Measurements from ENCODE around the gene PRKG1.
"Not testable (repeated sequence)": the region's sequence is repeated elsewhere in the genome, so short reads cannot be mapped to it uniquely, and the experiment has no call there.

PRKG1 gene

DNA sequence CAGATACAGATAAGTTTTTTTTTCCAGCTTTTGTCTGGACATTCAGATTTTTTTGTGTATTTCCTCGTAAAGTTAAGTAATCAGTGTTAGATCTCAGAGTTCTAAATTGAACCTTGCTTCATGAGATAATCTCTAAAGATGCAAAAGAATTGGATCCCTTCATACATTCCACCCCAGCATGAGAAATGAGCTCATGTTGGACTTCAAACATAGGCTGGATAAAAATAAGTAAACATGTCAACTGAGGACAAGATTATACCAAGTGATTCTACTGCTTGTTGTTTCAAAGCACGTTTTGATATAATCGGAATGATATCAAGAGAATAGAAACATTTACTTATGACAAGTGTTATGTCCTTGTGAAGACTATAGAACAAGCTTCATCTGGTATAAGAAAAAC is 1122.8 kb downstream of the PRKG1 start:
- no peak for FAIRE-seq

- FAIRE-seq, result no peak
These were observed 1124.3 kb downstream of the PRKG1 start for GRCh38 chr10:52198540-52198939.

DNA sequence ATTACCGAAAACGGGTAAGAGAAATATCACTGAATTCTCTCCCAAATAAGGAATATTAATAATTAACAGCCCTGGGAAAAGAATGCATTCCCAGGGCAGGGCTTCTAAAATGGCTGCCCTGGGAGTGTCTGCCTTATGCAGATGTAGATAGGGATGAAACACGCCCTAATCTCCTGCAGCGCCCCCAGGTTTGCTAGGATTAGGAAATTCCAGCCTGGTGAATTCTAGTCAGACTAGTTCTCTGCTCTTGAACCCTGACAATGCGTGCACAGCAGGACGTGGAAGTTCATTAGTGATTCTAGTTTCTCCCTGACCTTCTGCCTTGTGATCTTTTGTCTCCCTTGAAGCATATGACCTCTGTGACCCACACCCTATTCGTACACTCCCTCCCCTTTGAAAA is 1130.6 kb downstream of the PRKG1 start:
- not testable (repeated sequence) for FAIRE-seq

DNA sequence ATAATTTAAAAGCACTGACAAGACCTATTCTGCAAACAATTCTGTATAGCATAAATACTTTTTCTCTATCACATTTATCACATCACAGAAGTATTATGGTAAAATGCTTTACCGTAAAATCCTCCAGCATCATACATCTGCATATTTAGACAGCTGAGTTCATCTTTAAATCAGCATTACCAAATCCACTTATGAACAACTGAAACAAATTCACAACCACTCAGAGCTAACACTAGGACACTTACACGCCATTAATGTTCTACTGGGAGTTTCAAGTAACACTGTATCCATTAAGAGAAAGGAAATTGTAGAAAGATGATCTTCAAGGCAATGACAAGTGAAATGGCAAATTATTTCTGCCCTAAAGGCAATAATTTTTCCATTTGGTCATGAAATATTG is 1134.1 kb downstream of the PRKG1 start:
- no peak for FAIRE-seq

DNA sequence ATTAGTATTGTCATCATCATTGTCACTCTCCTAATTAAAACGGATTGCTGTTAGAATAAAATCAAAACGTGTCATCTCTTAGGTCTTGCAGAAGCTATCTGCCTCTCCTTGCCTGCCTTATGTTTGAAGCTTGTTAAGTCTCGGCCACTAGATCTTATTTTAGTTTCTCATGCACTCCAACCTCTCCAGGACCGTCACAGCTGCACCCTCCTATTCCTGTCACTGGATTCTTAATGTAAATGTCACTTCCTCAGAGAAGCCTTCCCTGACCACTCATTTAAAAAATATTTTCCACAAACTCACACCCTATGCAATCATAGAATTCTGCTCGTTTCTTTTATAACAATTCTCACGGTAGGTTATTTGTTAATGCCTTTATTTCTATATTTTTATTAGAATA is 1135.9 kb downstream of the PRKG1 start:
- no peak for FAIRE-seq

GRCh38 chr10:52212062-52212461 is 1137.8 kb downstream of the PRKG1 start:
- FAIRE-seq, result no peak

DNA sequence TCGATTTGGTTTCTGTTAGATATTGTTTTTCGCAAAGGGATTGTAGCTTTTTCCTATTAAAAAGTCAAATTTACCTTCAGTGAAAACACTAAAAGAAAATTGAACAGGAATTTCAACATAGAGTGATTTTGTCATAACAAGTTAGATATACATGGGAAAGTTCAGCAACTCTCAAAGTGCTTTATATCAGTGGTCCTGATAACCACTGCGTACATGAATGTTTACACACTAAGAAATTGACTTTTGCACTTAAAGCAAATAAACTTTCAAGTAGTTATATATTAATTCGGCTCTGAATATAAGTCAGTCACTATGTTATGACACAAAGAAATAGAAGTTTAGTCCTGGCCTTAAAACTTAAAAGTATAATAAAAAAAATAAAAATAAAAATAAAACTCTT is 1138.5 kb downstream of the PRKG1 start:
- FAIRE-seq, result peak; percentile 4

DNA sequence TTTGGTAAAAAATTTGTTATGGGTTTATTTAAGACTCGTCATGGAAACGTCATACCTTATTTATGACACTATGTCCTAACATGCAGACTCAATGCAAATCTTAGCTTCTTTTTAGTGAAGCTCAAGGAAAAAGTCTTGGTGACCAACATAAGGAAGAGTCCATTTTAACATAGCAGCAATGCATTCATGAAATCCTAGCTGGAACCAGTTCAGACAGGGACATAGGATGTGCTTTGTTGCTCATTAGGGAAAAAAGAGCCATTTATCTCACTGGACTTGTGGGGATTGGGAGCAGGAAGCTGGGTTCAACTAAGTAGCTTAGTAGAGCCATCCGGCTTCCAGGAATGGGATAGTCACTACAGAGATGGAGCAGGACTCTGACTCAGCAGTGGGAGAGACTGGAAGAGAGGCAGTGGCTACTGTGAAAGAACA is 1139.0 kb downstream of the PRKG1 start:
- FAIRE-seq, result no peak

GRCh38 chr10:52215745-52216361 is 1141.6 kb downstream of the PRKG1 start:
- peak; percentile 95 for FAIRE-seq

- FAIRE-seq, result no peak
These were observed 1142.6 kb downstream of the PRKG1 start for GRCh38 chr10:52216852-52217251.

DNA sequence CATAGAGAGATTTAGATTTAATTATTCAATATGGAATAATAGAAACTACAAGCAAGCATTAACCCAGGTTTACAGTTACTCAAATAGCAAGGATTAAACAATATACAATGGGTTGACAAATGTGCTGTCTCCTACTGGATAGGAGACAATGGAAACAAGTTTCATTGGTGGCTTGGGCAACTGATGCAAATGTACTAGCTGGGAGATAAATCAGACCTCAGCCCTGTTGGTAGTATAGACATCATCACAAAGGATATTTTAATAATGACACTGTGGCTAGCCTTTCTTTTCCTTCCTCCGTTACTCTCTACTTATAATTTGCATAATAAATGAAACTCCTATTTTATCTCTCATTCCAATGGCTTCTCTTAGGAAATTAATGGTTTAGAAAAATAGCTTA is 1143.2 kb downstream of the PRKG1 start:
- FAIRE-seq, result no peak

GRCh38 chr10:52220947-52221346 is 1146.7 kb downstream of the PRKG1 start:
- FAIRE-seq, result no peak

DNA sequence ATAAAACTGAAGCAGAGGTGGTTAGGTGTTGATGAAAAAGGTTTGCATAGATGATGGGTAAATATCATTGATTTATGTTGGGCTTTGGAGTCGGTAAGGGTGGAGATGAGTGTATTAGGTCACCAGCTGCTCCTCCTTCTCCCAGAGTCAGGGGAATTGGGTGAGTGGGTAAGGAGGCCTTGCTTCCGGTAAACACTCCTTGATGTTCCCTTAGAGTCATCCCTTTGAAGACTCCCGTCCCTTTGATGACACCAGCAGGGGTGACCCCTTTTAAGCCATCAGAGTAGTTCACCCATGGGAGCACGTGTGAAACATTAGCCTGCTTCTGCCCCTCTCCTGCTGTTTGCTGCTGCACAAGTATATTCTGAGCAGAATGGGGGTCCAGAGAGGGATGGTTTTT is 1147.6 kb downstream of the PRKG1 start:
- FAIRE-seq, result no peak

DNA sequence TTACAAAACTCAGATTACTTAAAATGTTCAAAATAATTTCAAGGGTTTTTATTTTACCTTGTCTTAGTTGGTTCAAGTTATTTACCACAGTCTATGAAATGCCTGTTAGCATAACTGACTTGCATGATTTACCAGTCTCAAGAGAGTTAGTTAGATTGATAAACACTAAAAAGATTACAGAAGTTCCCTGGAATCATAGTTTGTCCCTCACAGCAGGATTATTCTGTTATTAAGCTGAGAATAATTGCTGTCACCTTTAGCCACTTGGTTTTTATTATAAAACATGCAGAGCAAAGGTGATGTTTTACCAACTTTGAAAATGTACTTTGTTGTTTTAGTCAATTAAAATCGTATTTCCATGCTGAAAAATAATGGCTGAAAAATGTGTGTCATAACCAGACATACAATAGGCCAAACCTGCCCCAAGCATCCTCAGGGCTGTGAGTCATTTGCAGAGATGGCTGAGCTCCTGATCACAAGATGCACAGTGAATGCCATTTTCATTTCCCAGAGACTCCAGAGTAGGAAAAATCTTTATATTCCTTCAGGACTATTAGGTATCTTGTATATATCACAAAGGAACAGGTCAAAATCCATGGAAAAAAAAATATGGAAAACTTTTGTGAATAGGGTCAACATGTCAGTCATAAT is 1152.0 kb downstream of the PRKG1 start:
- FAIRE-seq, result no peak

DNA sequence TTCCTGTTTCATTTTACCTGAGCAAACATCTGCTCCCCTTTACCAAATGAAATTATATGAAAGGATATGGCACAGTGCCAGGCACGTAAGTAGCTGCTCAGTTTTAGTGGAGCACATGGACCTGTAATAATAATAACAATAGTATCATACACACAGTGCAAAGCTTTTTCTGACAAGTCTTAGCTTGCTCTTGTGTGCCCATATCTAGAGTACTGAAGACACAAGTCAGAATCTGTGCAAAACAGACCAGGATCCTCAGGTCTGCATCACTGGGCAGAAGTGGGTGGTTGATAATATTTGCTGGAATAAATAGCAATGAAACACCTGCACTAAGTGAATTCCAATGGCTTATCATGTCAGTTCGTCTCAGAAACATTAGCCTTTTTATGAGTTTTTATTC is 1154.3 kb downstream of the PRKG1 start:
- no peak for FAIRE-seq

GRCh38 chr10:52229291-52229931 is 1155.1 kb downstream of the PRKG1 start:
- no peak for FAIRE-seq

DNA sequence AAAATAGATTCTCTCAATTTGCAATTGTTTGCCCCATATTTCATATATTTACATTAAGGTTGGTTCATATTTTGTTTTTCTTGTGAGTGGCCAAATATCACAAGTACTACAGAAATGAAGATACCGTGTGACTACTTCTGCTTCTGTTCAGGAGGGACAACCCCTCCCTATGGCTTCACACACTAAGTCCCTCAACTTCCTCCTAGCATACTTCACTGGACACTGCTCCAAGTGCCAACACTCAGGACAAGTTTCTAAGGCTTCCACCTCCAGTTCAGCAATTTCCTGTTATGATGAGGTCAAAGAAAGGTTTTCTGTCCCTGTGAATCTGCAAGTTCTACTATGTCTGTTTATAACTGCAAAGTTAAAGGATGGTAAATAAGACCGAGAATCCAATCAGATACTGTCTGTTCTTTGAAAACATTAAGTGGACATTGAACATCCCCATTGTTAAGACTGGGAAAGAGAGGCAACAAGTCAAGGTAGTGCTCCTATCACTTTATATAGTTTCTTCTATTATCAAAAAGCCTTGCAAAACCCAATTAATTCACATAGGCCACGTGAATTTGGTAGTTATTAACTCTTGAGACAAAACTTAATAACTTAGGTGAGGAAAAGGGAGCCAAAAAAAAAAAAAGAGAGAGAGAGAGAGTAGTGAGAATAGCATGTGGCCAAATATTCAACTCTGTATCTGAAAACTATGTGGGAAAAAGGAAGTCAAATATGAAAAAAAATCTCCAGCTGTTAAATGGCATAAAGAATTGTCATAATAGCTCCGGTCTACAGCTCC is 1158.5 kb downstream of the PRKG1 start:
- FAIRE-seq, result no peak

DNA sequence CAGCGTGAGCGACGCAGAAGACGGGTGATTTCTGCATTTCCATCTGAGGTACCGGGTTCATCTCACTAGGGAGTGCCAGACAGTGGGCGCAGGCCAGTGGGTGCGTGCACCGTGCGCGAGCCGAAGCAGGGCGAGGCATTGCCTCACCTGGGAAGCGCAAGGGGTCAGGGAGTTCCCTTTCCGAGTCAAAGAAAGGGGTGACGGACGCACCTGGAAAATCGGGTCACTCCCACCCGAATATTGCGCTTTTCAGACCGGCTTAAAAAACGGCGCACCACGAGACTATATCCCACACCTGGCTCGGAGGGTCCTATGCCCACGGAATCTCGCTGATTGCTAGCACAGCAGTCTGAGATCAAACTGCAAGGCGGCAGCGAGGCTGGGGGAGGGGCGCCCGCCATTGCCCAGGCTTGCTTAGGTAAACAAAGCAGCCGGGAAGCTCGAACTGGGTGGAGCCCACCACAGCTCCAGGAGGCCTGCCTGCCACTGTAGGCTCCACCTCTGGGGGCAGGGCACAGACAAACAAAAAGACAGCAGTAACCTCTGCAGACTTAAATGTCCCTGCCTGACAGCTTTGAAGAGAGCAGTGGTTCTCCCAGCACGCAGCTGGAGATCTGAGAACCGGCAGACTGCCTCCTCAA is 1159.2 kb downstream of the PRKG1 start:
- not testable (repeated sequence) for FAIRE-seq

DNA sequence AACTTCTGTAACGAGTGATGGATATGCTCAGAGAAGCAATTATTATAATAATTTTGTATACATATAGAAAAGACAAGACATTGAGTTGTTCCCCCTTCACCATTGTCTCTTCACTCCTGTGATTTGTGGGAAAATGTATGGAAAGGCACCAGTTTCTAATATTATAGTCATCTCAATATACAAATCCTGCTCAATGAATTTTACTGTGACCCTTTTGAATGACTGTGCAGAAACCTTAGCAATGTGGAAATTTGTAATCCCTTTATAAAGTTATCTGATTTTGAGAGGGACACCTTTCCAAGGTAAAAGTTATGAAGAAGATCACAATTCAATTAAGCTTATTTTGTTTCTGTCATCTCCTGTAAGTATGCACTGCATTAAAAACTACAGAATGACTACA is 1165.5 kb downstream of the PRKG1 start:
- FAIRE-seq, result no peak

DNA sequence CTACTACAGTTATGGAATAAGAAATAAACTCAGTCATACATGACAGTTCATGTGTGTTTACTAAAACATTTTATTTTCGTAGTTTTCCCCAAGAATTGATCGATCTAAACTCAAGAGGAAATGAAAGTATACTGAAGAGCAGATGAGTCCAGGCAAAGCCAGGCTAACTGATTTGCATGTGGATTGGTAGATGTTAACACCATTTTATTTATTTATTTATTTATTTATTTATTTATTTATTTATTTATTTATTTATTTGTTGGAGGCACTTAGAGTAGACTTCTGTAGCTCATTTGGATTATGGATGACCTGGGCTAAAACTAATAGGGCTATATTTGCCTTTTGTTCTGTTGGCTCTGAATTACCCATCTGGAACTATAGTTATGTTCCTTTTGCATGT is 1171.3 kb downstream of the PRKG1 start:
- no peak for FAIRE-seq

DNA sequence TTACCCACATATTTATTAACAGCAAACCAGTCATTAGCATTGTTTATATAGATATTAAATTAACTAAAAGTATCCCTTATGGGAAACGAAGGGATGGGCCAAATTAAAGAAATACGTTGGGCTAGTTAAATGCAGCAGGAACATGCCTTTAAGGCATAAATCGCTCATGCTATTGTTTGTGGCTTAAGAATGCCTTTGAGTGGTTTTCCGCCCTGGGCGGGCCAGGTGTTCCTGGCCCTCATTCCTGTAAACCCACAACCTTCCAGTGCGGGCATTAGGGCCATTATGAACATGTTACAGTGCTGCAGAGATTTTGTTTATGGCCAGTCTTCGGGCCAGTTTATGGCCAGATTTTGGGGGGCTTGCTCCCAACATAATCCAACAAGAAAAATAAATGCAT is 1173.6 kb downstream of the PRKG1 start:
- FAIRE-seq, result not testable (repeated sequence)

DNA sequence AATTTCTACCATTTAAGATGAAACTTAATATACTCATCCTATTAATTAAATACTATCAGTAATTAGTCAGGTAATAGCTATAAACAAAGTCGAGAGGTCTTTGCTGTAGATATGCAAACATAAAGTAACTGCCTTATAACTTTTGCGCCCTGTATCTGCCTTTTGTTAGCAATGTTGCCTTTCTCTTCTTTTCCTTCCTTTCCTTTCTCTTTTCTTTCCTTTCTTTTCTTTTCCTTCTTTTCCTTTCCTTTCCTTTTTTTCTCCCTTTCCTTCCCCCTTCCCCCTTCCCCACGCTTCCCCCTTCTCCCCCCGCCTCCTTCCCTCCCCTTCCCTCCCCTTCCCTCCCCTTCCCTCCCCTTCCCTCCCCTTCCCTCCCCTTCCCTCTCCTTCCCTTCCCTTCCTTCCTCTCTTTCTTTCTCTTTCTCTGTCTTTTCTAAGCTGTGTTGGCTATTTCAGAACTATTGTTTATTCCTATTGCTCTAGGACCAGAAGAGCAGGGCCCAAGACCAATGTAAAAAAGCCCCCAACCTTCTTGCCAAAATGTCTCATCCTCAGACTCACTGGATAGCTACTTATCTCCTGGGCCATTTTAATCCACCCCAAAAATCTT is 1174.5 kb downstream of the PRKG1 start:
- no peak for FAIRE-seq

Data from endometrium (tissue), 2 donors.